H1 (cell line): ENCODE results near the gene ZBTB26. TPM values are rescaled to one million over a fixed set of nuclear protein-coding genes. Genes with fewer than 3 reads are reported as not detected.
A peak's percentile ranks its signal among the peaks of the same experiment; 100 is the strongest.

ENCODE experiments used
- CTCF ChIA-PET: fragments of 300-600 bp; sonication (Branson Sonifier 250); formaldehyde crosslinking; loops from one replicate; lab custom pipeline; 2021; ENCODE audit not compliant: partially characterized antibody; lab: Charles Lee
- POLR2A ChIA-PET: fragments of 300-600 bp; sonication (Branson Sonifier 250); formaldehyde crosslinking; loops from one replicate; lab custom pipeline; 2021; ENCODE audit warnings: inconsistent platforms; ENCODE audit not compliant: partially characterized antibody; lab: Charles Lee
- DNase-seq, 2 experiments: peaks; one replicate each; pipeline versions ENCODE4 v3.0.0 to v3.0.0-alpha.2; 2010 to 2022; ENCODE audit warnings: low spot score in 2 of 2, low read depth in 1 of 2, mixed read lengths in 1 of 2
- FAIRE-seq: peaks from 2 replicates; lab custom pipeline; 2011; peaks lifted over from hg19 to GRCh38; lab: Jason Lieb, UNC
- H2AFZ ChIP-seq: 2 replicates; pipeline ENCODE4 v1.8.1; 2012; ENCODE audit warnings: low read length, inconsistent platforms
- H2AK5ac ChIP-seq: 2 replicates; pipeline ENCODE4 v1.6.1; 2013; ENCODE audit warnings: low read depth, low read length
- H2BK120ac ChIP-seq: replicated peaks from 2 replicates; pipeline ENCODE3; 2013; ENCODE audit warnings: low read depth, low read length, inconsistent platforms
- H2BK12ac ChIP-seq: 2 replicates; pipeline ENCODE4 v1.6.1; 2013; ENCODE audit warnings: low read depth, low read length
- H2BK15ac ChIP-seq: 2 replicates; pipeline ENCODE4 v1.6.1; 2013; ENCODE audit warnings: low read length
- H2BK20ac ChIP-seq: 2 replicates; pipeline ENCODE4 v1.6.1; 2013; ENCODE audit warnings: low read length
- H2BK5ac ChIP-seq: 2 replicates; pipeline ENCODE4 v1.6.1; 2013; ENCODE audit warnings: low read depth, low read length
- H3K14ac ChIP-seq: 2 replicates; pipeline ENCODE4 v1.6.1; 2013; ENCODE audit warnings: inconsistent platforms; ENCODE audit not compliant: insufficient read length
- H3K18ac ChIP-seq: 2 replicates; pipeline ENCODE4 v1.6.1; 2013; ENCODE audit warnings: low read length; ENCODE audit errors: extremely low read depth
- H3K23ac ChIP-seq: 2 replicates; pipeline ENCODE4 v1.6.1; 2013; ENCODE audit warnings: inconsistent platforms; ENCODE audit not compliant: insufficient read length
- H3K23me2 ChIP-seq: 2 replicates; pipeline ENCODE4 v1.6.1; 2013; ENCODE audit warnings: low read depth, low read length
- H3K27ac ChIP-seq: 2 replicates; pipeline ENCODE4 v1.6.1; 2011; ENCODE audit warnings: low read depth, low read length, inconsistent platforms
- H3K27me3 ChIP-seq, 4 experiments: replicated peaks in 1 of 4; 1 replicate in 1 of 4; 2 replicates in 3 of 4; pipeline versions ENCODE4 v1.6.1 to v1.8.1; 2011 to 2013; ENCODE audit warnings: low read length in 3 of 4, mild to moderate bottlenecking in 3 of 4, inconsistent platforms in 2 of 4, mixed read lengths in 2 of 4, moderate library complexity in 1 of 4; ENCODE audit not compliant: control insufficient read depth in 3 of 4, insufficient read depth in 3 of 4; ENCODE audit errors: extremely low read depth in 1 of 4
- H3K36me3 ChIP-seq, 4 experiments: 2 replicates each; pipeline versions ENCODE4 v1.6.1 to v1.8.1; 2011 to 2013; ENCODE audit warnings: mild to moderate bottlenecking in 4 of 4, low read length in 3 of 4, moderate library complexity in 2 of 4, control low read depth in 1 of 4, inconsistent platforms in 1 of 4; ENCODE audit not compliant: insufficient read depth in 4 of 4, control insufficient read depth in 2 of 4
- H3K4ac ChIP-seq: replicated peaks from 2 replicates; pipeline ENCODE3; 2013; ENCODE audit warnings: low read length, low read depth, mixed read lengths, inconsistent platforms; ENCODE audit not compliant: insufficient read length
- H3K4me1 ChIP-seq, 4 experiments: replicated peaks in 1 of 4; 1 replicate in 1 of 4; 2 replicates in 3 of 4; pipeline versions ENCODE4 v1.6.1 to v1.8.1; 2011 to 2013; ENCODE audit warnings: low read length in 3 of 4, inconsistent platforms in 2 of 4, mixed read lengths in 1 of 4; ENCODE audit not compliant: insufficient read depth in 4 of 4, control insufficient read depth in 3 of 4
- H3K4me2 ChIP-seq, 2 experiments: 2 replicates each; pipeline versions ENCODE4 v1.6.1 to v1.8.1; 2011 to 2013; ENCODE audit warnings: low read depth in 2 of 2, low read length in 2 of 2, control low read depth in 1 of 2, inconsistent platforms in 1 of 2, mild to moderate bottlenecking in 1 of 2; ENCODE audit not compliant: insufficient read depth in 1 of 2
- H3K4me3 ChIP-seq, 4 experiments: fragments of 200-600, 300-600 bp in 1 of 4; sonication (generic), shearing (Covaris generic), sonication (Bioruptor Twin) in 1 of 4; 2 replicates each; pipeline versions ENCODE4 v1.5.1 to v1.8.1; 2011 to 2016; ENCODE audit warnings: low read length in 4 of 4, low read depth in 3 of 4, control low read depth in 2 of 4, inconsistent platforms in 2 of 4, mild to moderate bottlenecking in 2 of 4, mixed read lengths in 1 of 4, moderate library complexity in 1 of 4; ENCODE audit not compliant: insufficient read depth in 2 of 4; ENCODE audit errors: extremely low read depth in 1 of 4
- H3K56ac ChIP-seq: replicated peaks from 2 replicates; pipeline ENCODE3; 2013; ENCODE audit warnings: low read depth, mild to moderate bottlenecking, mixed read lengths, low read length, inconsistent platforms; ENCODE audit not compliant: insufficient read length
- H3K79me1 ChIP-seq: 2 replicates; pipeline ENCODE4 v1.6.1; 2013; ENCODE audit warnings: low read depth, low read length, control low read depth
- H3K79me2 ChIP-seq, 2 experiments: 2 replicates each; pipeline versions ENCODE4 v1.6.1 to v1.8.1; 2012 to 2013; ENCODE audit warnings: low read length in 2 of 2, mild to moderate bottlenecking in 2 of 2, inconsistent platforms in 1 of 2; ENCODE audit not compliant: insufficient read depth in 2 of 2, control insufficient read depth in 1 of 2
- H3K9ac ChIP-seq, 4 experiments: replicated peaks in 1 of 4; 1 replicate in 1 of 4; 2 replicates in 3 of 4; pipeline versions ENCODE4 v1.6.1 to v1.8.1; 2011 to 2013; ENCODE audit warnings: low read depth in 3 of 4, low read length in 3 of 4, control low read depth in 2 of 4, mild to moderate bottlenecking in 2 of 4, moderate library complexity in 2 of 4, inconsistent platforms in 1 of 4; ENCODE audit errors: extremely low read depth in 1 of 4
- H3K9me3 ChIP-seq, 2 experiments: 2 replicates each; pipeline versions ENCODE4 v1.6.1 to v1.8.1; 2012 to 2013; ENCODE audit warnings: mild to moderate bottlenecking in 2 of 2, moderate library complexity in 2 of 2, control low read depth in 1 of 2, inconsistent platforms in 1 of 2, low read depth in 1 of 2, low read length in 1 of 2, mixed read lengths in 1 of 2; ENCODE audit not compliant: insufficient read depth in 2 of 2
- H4K20me1 ChIP-seq, 2 experiments: replicated peaks in 1 of 2; 2 replicates each; pipeline versions ENCODE3 to v1.8.1; 2011 to 2013; ENCODE audit warnings: inconsistent platforms in 2 of 2, low read length in 2 of 2, mild to moderate bottlenecking in 1 of 2; ENCODE audit not compliant: insufficient read depth in 2 of 2, control insufficient read depth in 1 of 2
- H4K5ac ChIP-seq: 2 replicates; pipeline ENCODE4 v1.6.1; 2013; ENCODE audit warnings: low read length, low read depth, mixed read lengths, inconsistent platforms; ENCODE audit not compliant: insufficient read length
- H4K8ac ChIP-seq: 2 replicates; pipeline ENCODE4 v1.8.0; 2013; ENCODE audit warnings: mild to moderate bottlenecking, moderate library complexity, low read length, inconsistent platforms; ENCODE audit not compliant: insufficient read depth; ENCODE audit errors: extremely low read depth
- H4K91ac ChIP-seq: replicated peaks from 2 replicates; pipeline ENCODE3; 2013; ENCODE audit warnings: low read length, mixed read lengths, inconsistent platforms; ENCODE audit not compliant: insufficient read length
- ASH2L ChIP-seq: fragments of 200-600, 300-600 bp; sonication (generic); IDR thresholded peaks from one replicate; pipeline ENCODE4 v1.7.1; 2017; ENCODE audit warnings: low read length
- CBX5 ChIP-seq: fragments of 300-800, 300-1000 bp; sonication (generic); IDR thresholded peaks from 2 replicates; pipeline ENCODE4 v1.7.1; 2016; ENCODE audit warnings: antibody characterized with exemption, low read length, low read depth
- JUND ChIP-seq: IDR thresholded peaks from 2 replicates; pipeline ENCODE4 v1.6.1; 2011; ENCODE audit warnings: mild to moderate bottlenecking, improper control_type of control experiment, low read length
- KDM1A ChIP-seq: fragments of 200-600, 300-600 bp; sonication (generic); IDR thresholded peaks from 2 replicates; pipeline ENCODE4 v1.7.1; 2016; ENCODE audit warnings: mild to moderate bottlenecking, low read length, borderline replicate concordance
- KDM5A ChIP-seq: fragments of 200-600 bp; IDR thresholded peaks from 2 replicates; pipeline ENCODE4 v1.7.1; 2012; ENCODE audit warnings: mild to moderate bottlenecking, low read length, inconsistent platforms, mixed read lengths
- MAFK ChIP-seq: IDR thresholded peaks from 2 replicates; pipeline ENCODE4 v1.6.1; 2012; ENCODE audit warnings: low read depth, mild to moderate bottlenecking, improper control_type of control experiment, low read length
- NANOG ChIP-seq: IDR thresholded peaks from 2 replicates; pipeline ENCODE4 v1.6.1; 2011; ENCODE audit warnings: low read length, low read depth, mild to moderate bottlenecking, inconsistent platforms; ENCODE audit not compliant: insufficient read depth, poor library complexity, severe bottlenecking
- NRF1 ChIP-seq: IDR thresholded peaks from 2 replicates; pipeline ENCODE4 v1.6.1; 2011; ENCODE audit warnings: mild to moderate bottlenecking, low read depth, low read length, improper control_type of control experiment
- SIN3A ChIP-seq, 2 experiments: IDR thresholded peaks in 1 of 2; conservative IDR thresholded peaks in 1 of 2; 2 replicates each; pipeline ENCODE4 v1.6.1; 2011 to 2012; ENCODE audit warnings: low read length in 2 of 2, improper control_type of control experiment in 1 of 2, low read depth in 1 of 2, mild to moderate bottlenecking in 1 of 2
- TAF1 ChIP-seq: IDR thresholded peaks from 2 replicates; pipeline ENCODE4 v1.6.1; 2011; ENCODE audit warnings: mild to moderate bottlenecking, low read depth, low read length
- TBP ChIP-seq: IDR thresholded peaks from 2 replicates; pipeline ENCODE4 v1.6.1; 2011; ENCODE audit warnings: low read depth, low read length, improper control_type of control experiment
- TEAD4 ChIP-seq: IDR thresholded peaks from 2 replicates; pipeline ENCODE4 v1.6.1; 2012; ENCODE audit warnings: low read depth, low read length, inconsistent platforms, mixed read lengths
- YY1 ChIP-seq: IDR thresholded peaks from 2 replicates; pipeline ENCODE4 v1.6.1; 2011; ENCODE audit warnings: low read depth, mild to moderate bottlenecking, low read length
- whole genome bisulfite sequencing, 2 experiments: shearing (Covaris generic) in 1 of 2; methylation state at CpG; one replicate each; pipeline versions ENCODE4 v1.1.6 to v1.1.7; 2013 to 2015; ENCODE audit warnings: low lambda C conversion rate in 2 of 2, mixed read lengths in 2 of 2, inconsistent platforms in 1 of 2, low coverage in 1 of 2, missing lambda C conversion rate in 1 of 2; ENCODE audit not compliant: insufficient replicate concordance in 2 of 2, insufficient coverage in 1 of 2, insufficient read length in 1 of 2; ENCODE audit errors: extremely low coverage in 1 of 2, missing lambda C conversion rate in 1 of 2; 5-methylcytosine and 5-hydroxymethylcytosine counted together
- polyA plus RNA-seq, 7 experiments: library from polyadenylated mRNA; depleted of rRNA in 3 of 7; stranded (reverse) in 5 of 7; unstranded in 2 of 7; fragments of >200 nt in 5 of 7; fragments of 200-250 nt in 2 of 7; gene quantifications; 1 replicate in 5 of 7; 2 replicates in 1 of 7; 4 replicates in 1 of 7; pipeline versions ENCODE4 v1.2.1 to v1.2.3, GENCODE V29; 2011 to 2013; ENCODE audit warnings: missing spikeins in 2 of 7, mixed read lengths in 2 of 7
- total RNA-seq: library from RNA; stranded (reverse); fragmentation: NEBNext Ultra II Directional; extraction: Animal tissue kit (Norgen Biotek cat#: 25700); gene quantifications from 2 replicates; pipeline ENCODE4 v1.2.1, GENCODE V29; 2021
- TF ChIP-seq, protein P1 (sequence below): IDR thresholded peaks from 2 replicates; pipeline ENCODE4 v1.6.1; 2012; ENCODE audit warnings: inconsistent platforms

The ZBTB26 gene
- total and polyA plus RNA-seq, 2 of the 8 experiments (the other 6 are each of a cell fraction or from before 2014, with no cell fraction given), result 5.7 to 7.4 TPM

- H2BK12ac ChIP-seq, result no peak overlapping the region; the same call in 1 of the 2 replicates
- peaks cover 8 to 19% (median 9%) of the 10 kb centered on the region in 4 experiments; a peak in 7 of 8 replicates for H3K36me3 ChIP-seq
- no peaks in the 10 kb centered on the region for H3K9me3 ChIP-seq
- H2BK120ac ChIP-seq, result no peak overlapping the region
- peaks cover 24 to 52% of the 10 kb centered on the region in 2 experiments for H3K79me2 ChIP-seq
- H3K4ac ChIP-seq, result no peak overlapping the region
- no peak overlapping the region for H4K5ac ChIP-seq
- no peak overlapping the region for H3K9ac ChIP-seq
- no peak overlapping the region for H3K23ac ChIP-seq
- no peak overlapping the region for H3K56ac ChIP-seq
- 88% methylated on average over 4 of the region's 4 CpGs; no CpG with 5 or more reads in 1 of the 2 experiments for WGBS, 2 experiments
- H3K79me1 ChIP-seq, result 0 out of 2 replicates have a peak, but pooled peaks cover 3% of the 10 kb centered on the region
- H3K18ac ChIP-seq, result no peak overlapping the region
- peaks cover 0 to 3% (median 2%) of the 10 kb centered on the region in 4 experiments; a peak in 3 of 7 replicates for H3K4me1 ChIP-seq
- no peak overlapping the region for H4K91ac ChIP-seq
- no peak overlapping the region for H2BK5ac ChIP-seq
- peaks cover 3% of the 10 kb centered on the region for H3K23me2 ChIP-seq
- no peak overlapping the region for H2BK15ac ChIP-seq
- H3K14ac ChIP-seq, result no peak overlapping the region
- DNase-seq (no peak), FAIRE-seq (no peak)
- H3K27me3 ChIP-seq, result no peaks in the 10 kb centered on the region
- H4K8ac ChIP-seq, result no peak overlapping the region
- no peak overlapping the region for H2AK5ac ChIP-seq
- H3K27ac ChIP-seq, result no peak overlapping the region
- H2BK20ac ChIP-seq, result no peak overlapping the region
- peak overlapping the region in 1 of 2 experiments; percentile 98; a peak in 2 of 4 replicates for H3K4me2 ChIP-seq
- CTCF ChIA-PET, result no interaction called here
- peaks cover 4 to 5% of the 10 kb centered on the region in 2 experiments for H4K20me1 ChIP-seq
- POLR2A ChIA-PET, result interaction anchor here (0.5 to 6.2 kb wide), 6 partner anchors 8 to 76 kb away, joined by 3 to 79 read pairs (median 8); partner anchors contain the start of genes RC3H2 and ZBTB26
- no peak overlapping the region for H2AFZ ChIP-seq
- no peak overlapping the region for H3K4me3 ChIP-seq
- TF ChIP-seq ASH2L (no peak), CBX5 (no peak), KDM5A (no peak), TBP (no peak), JUND (no peak), TEAD4 (no peak), SIN3A (conservative IDR thresholded peaks at IDR 0.05 in 1 of 2, IDR thresholded peaks at IDR 0.05 in 1 of 2; ENCODE audit: low read depth in 1 of 2, low read length in 2 of 2) (no peak), MAFK (no peak), KDM1A (no peak), YY1 (no peak), TAF1 (no peak), NRF1 (no peak), NANOG (no peak)
- TF ChIP-seq, protein P1, sequence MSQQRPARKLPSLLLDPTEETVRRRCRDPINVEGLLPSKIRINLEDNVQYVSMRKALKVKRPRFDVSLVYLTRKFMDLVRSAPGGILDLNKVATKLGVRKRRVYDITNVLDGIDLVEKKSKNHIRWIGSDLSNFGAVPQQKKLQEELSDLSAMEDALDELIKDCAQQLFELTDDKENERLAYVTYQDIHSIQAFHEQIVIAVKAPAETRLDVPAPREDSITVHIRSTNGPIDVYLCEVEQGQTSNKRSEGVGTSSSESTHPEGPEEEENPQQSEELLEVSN, result no peak
Observed at GRCh38 chr9:122939601-122940000, 8.3 kb upstream of the ZBTB26 start.
